Activated CD8-positive, alpha-beta T cell treated with anti-CD3 and anti-CD28 coated beads for 36 hours (primary cell): ENCODE measurements around the gene TPRG1. TPM values are rescaled to one million over a fixed set of nuclear protein-coding genes. Genes with fewer than 3 reads are reported as not detected.
A peak's percentile ranks its signal among the peaks of the same experiment; 100 is the strongest.

Experiments
- ATAC-seq: fragments of 200-7000 bp; cut with Tn5 transposase; one replicate; pipeline ENCODE4 v1.10.0; 2021; ENCODE audit warnings: mild to moderate bottlenecking, moderate library complexity
- CTCF ChIA-PET: fragments of 350-600 bp; sonication (Branson Sonifier 250); formaldehyde crosslinking; loops from one replicate; lab custom pipeline; 2021; ENCODE audit warnings: antibody characterized with exemption; lab: Charles Lee
- POLR2A ChIA-PET: fragments of 350-600 bp; sonication (Branson Sonifier 250); formaldehyde crosslinking; loops from one replicate; lab custom pipeline; 2021; ENCODE audit warnings: antibody characterized with exemption; lab: Charles Lee
- DNase-seq: peaks from one replicate; pipeline ENCODE4 v3.0.0-alpha.2; 2020
- H3K27ac Mint-ChIP-seq: one replicate; pipeline ENCODE4 v1.8.0; 2021; ENCODE audit warnings: mild to moderate bottlenecking, mixed read lengths
- H3K27me3 Mint-ChIP-seq: one replicate; pipeline ENCODE4 v1.8.0; 2021; ENCODE audit warnings: mixed read lengths
- H3K36me3 Mint-ChIP-seq: one replicate; pipeline ENCODE4 v1.8.0; 2021; ENCODE audit warnings: low read depth, mixed read lengths
- H3K4me1 Mint-ChIP-seq: one replicate; pipeline ENCODE4 v1.8.0; 2021; ENCODE audit warnings: low read depth, mixed read lengths
- H3K4me3 Mint-ChIP-seq: one replicate; pipeline ENCODE4 v1.8.0; 2021; ENCODE audit warnings: mild to moderate bottlenecking, moderate library complexity, mixed read lengths
- H3K9me3 Mint-ChIP-seq: one replicate; pipeline ENCODE4 v1.8.0; 2021; ENCODE audit warnings: mixed read lengths
- CTCF ChIP-seq: fragments of 200-600 bp; IDR thresholded peaks from one replicate; pipeline ENCODE4 v1.8.0; 2022; ENCODE audit warnings: antibody characterized with exemption, mild to moderate bottlenecking
- intact Hi-C: fragments of 100-400 bp; cut with micrococcal nuclease; formaldehyde crosslinking; loops from one replicate; pipeline ENCODE4 v1.10.0; 2022
- total RNA-seq, 2 experiments: library from RNA; stranded (reverse); gene quantifications; one replicate each; pipeline ENCODE4 v1.2.3, GENCODE V29; 2021

The TPRG1 gene
- total RNA-seq, 2 experiments from 2014 or later, result 2.5 to 3.0 TPM

- peaks cover 20% of the 10 kb centered on the region for H3K4me1 Mint-ChIP-seq
- no peaks in the 10 kb centered on the region for H3K9me3 Mint-ChIP-seq
- H3K36me3 Mint-ChIP-seq, result no peaks in the 10 kb centered on the region
- intact Hi-C loops, result no loop called here
- ChIA-PET POLR2A (interaction anchor here (0.6 to 3.7 kb wide), 3 partner anchors 31 to 1553 kb away, joined by 3 to 11 read pairs (median 4); no protein-coding TSS in a partner anchor), CTCF (interaction anchor here (0.9 to 1.8 kb wide), 7 partner anchors 13 to 606 kb away, joined by 3 to 5 read pairs (median 3); no protein-coding TSS in a partner anchor)
- TF ChIP-seq CTCF, result no peak
- peak; percentile 62 for DNase-seq
- ATAC-seq, result peak; percentile 94
- H3K27me3 Mint-ChIP-seq, result no peaks in the 10 kb centered on the region
- peak overlapping the region; percentile 49 for H3K4me3 Mint-ChIP-seq
- peak overlapping the region; percentile 76 for H3K27ac Mint-ChIP-seq
Observed at GRCh38 chr3:189355481-189356201, 183.9 kb downstream of the TPRG1 start.

GRCh38 chr3:189360291-189360690 is 188.5 kb downstream of the TPRG1 start:
- ChIA-PET POLR2A (no interaction called here), CTCF (no interaction called here)
- ATAC-seq, result no peak

DNA sequence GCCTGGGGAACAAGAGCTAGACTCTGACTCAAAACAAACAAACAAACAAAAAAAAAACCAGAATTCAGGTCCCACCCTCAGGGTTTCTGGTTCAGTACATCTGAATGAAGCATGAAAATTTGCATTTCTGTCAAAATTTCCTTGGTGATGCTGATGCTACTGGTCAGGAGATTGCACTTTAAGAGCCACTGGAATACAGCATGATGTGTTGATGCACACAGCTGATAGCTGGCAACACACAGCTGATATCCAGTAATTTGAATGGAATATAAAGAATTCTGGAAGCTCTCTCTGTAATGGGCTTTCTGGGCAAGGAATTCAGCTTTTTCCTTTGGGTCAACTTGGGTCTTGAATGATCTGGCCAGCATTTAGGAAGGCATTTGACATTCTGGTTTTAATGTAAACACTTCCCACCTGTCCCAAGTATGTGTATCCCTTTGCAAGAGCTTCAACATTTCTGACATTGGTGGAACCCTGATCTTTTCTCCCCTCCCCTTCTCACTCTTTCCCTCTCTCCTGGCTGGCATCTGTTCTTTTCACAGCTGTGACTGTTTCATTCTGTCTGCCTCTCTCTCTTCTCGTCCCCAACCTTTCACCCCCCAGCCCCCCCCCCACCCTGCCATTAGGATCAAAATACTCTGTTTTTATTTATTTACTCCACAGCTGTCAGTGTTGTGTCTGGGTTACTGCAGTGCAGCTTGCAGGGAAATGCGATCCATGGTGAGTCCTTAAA is 189.5 kb downstream of the TPRG1 start:
- CTCF ChIA-PET, result interaction anchor here (1.1 to 1.2 kb wide), 2 partner anchors 11 to 55 kb away, joined by 3 read pairs; no protein-coding TSS in a partner anchor
- no peak for TF ChIP-seq CTCF
- Mint-ChIP-seq H3K4me1 (peaks cover 7% of the 10 kb centered on the region), H3K27me3 (no peaks in the 10 kb centered on the region), H3K4me3 (no peak overlapping the region), H3K9me3 (no peaks in the 10 kb centered on the region), H3K36me3 (no peaks in the 10 kb centered on the region), H3K27ac (no peak overlapping the region)
- no peak for DNase-seq
- POLR2A ChIA-PET, result interaction anchor here (0.7 kb wide), 1 partner anchor 18 kb away, joined by 3 read pairs; no protein-coding TSS in a partner anchor
- intact Hi-C loops, result no loop called here
- ATAC-seq, result no peak

More at GRCh38 chr3:189360291-189360690, 188.5 kb downstream of the TPRG1 start:
- Mint-ChIP-seq H3K27me3 (no peaks in the 10 kb centered on the region), H3K9me3 (no peaks in the 10 kb centered on the region), H3K36me3 (no peaks in the 10 kb centered on the region), H3K4me1 (peaks cover 15% of the 10 kb centered on the region), H3K4me3 (no peak overlapping the region), H3K27ac (no peak overlapping the region)
- DNase-seq, result no peak
- TF ChIP-seq CTCF, result no peak
- intact Hi-C loops, result no loop called here

GRCh38 chr3:189363590-189364255 is 192.0 kb downstream of the TPRG1 start:
- H3K27ac Mint-ChIP-seq, result no peak overlapping the region
- H3K9me3 Mint-ChIP-seq, result no peaks in the 10 kb centered on the region
- POLR2A ChIA-PET, result no interaction called here
- no peaks in the 10 kb centered on the region for H3K36me3 Mint-ChIP-seq
- CTCF ChIA-PET, result no interaction called here
- DNase-seq, result no peak
- no peak overlapping the region for H3K4me3 Mint-ChIP-seq
- no peak for TF ChIP-seq CTCF
- H3K27me3 Mint-ChIP-seq, result no peaks in the 10 kb centered on the region
- no peak for ATAC-seq
- peaks cover 3% of the 10 kb centered on the region for H3K4me1 Mint-ChIP-seq
- intact Hi-C loops, result no loop called here
